GM12891 (cell line): ENCODE data around the gene VAMP8.

Experiments used
- POLR2A ChIP-seq: IDR thresholded peaks from 2 replicates; pipeline ENCODE4 v1.6.1; 2011; ENCODE audit warnings: low read depth, low read length, control low read depth
- POLR2AphosphoS5 ChIP-seq: IDR thresholded peaks from 2 replicates; pipeline ENCODE4 v1.6.1; 2011; ENCODE audit warnings: low read depth, low read length, control low read depth
- POU2F2 ChIP-seq: IDR thresholded peaks from 2 replicates; pipeline ENCODE4 v1.6.1; 2011; ENCODE audit warnings: low read depth, mild to moderate bottlenecking, control low read depth, low read length, moderate library complexity
- SPI1 ChIP-seq: IDR thresholded peaks from 2 replicates; pipeline ENCODE4 v1.6.1; 2011; ENCODE audit warnings: low read depth, low read length, control low read depth
- TAF1 ChIP-seq: IDR thresholded peaks from 2 replicates; pipeline ENCODE4 v1.6.1; 2011; ENCODE audit warnings: low read depth, low read length, control low read depth

GRCh38 chr2:85604568-85605339 lies 27.4 kb downstream of the VAMP8 start:
- TF ChIP-seq POLR2A = peak; percentile 45; the same call in 1 of the 2 replicates
- no peak for TF ChIP-seq POU2F2
- TF ChIP-seq POLR2AphosphoS5 = no peak
- no peak for TF ChIP-seq TAF1
- no peak for TF ChIP-seq SPI1
